Stimulated activated CD4-positive, alpha-beta T cell treated with anti-CD3 and anti-CD28 coated beads, Interleukin-1b, Interleukin-23, amount 100 ng/mL, for 1 hour (primary cell): ENCODE data around the gene ARHGAP28.
"Not testable (repeated sequence)": the region's sequence is repeated elsewhere in the genome, so short reads cannot be mapped to it uniquely, and the experiment has no call there.

Experiments used
- DNase-seq, 2 donors: peaks; one replicate each; pipeline ENCODE4 v3.0.0-alpha.2; 2020; ENCODE audit warnings: low read depth in 2 of 2

Gene ARHGAP28

GRCh38 chr18:6929370-6930102 is 200.0 kb downstream of the ARHGAP28 start:
- no peak for DNase-seq

GRCh38 chr18:6934859-6935258 is 205.3 kb downstream of the ARHGAP28 start:
- no peak for DNase-seq

- no peak for DNase-seq
These were observed 208.5 kb downstream of the ARHGAP28 start for GRCh38 chr18:6938003-6938402.

GRCh38 chr18:6938403-6938802 is 208.9 kb downstream of the ARHGAP28 start:
- not testable (repeated sequence) for DNase-seq

GRCh38 chr18:6939972-6940371 is 210.5 kb downstream of the ARHGAP28 start:
- DNase-seq = no peak

GRCh38 chr18:6940451-6940850 is 210.9 kb downstream of the ARHGAP28 start:
- DNase-seq = no peak

- DNase-seq = no peak
These were observed 212.5 kb downstream of the ARHGAP28 start for GRCh38 chr18:6941996-6942395.

- DNase-seq = no peak
These were observed 213.2 kb downstream of the ARHGAP28 start for GRCh38 chr18:6942742-6943141.

GRCh38 chr18:6943143-6943542 is 213.6 kb downstream of the ARHGAP28 start:
- DNase-seq = no peak

- no peak for DNase-seq
These were observed 218.0 kb downstream of the ARHGAP28 start for GRCh38 chr18:6947338-6948030.

- no peak for DNase-seq
These were observed 219.0 kb downstream of the ARHGAP28 start for GRCh38 chr18:6948281-6949055.

- DNase-seq = no peak
These were observed 220.5 kb downstream of the ARHGAP28 start for GRCh38 chr18:6949800-6950586.

- no peak for DNase-seq
These were observed 221.1 kb downstream of the ARHGAP28 start for GRCh38 chr18:6950641-6951040.

GRCh38 chr18:6951336-6952090 is 222.0 kb downstream of the ARHGAP28 start:
- DNase-seq = no peak

- DNase-seq = no peak
These were observed 225.0 kb downstream of the ARHGAP28 start for GRCh38 chr18:6954501-6954900.

GRCh38 chr18:6955304-6955703 is 225.8 kb downstream of the ARHGAP28 start:
- DNase-seq = no peak

GRCh38 chr18:6956495-6956894 is 227.0 kb downstream of the ARHGAP28 start:
- no peak for DNase-seq

GRCh38 chr18:6956999-6957398 is 227.5 kb downstream of the ARHGAP28 start:
- DNase-seq = no peak

- no peak for DNase-seq
These were observed 229.6 kb downstream of the ARHGAP28 start for GRCh38 chr18:6959110-6959509.

- DNase-seq = no peak
These were observed 230.6 kb downstream of the ARHGAP28 start for GRCh38 chr18:6960124-6960523.

GRCh38 chr18:6960656-6961055 is 231.1 kb downstream of the ARHGAP28 start:
- DNase-seq = no peak
